ENCODE measurements around the gene LRRTM4.

- TF ChIP-seq POLR2A (IDR thresholded peaks at IDR 0.05) (no peak), CTCF (IDR thresholded peaks at IDR 0.05) (no peak)
These were observed 692.6 kb downstream of the LRRTM4 start for GRCh38 chr2:76829374-76830234.

Measured in uterus (tissue), 2 donors.